ENCODE data around the gene MYO5B. TPM values are rescaled to one million over a fixed set of nuclear protein-coding genes. Genes with fewer than 3 reads are reported as not detected.

Gene MYO5B
- total RNA-seq, 1 experiment from 2014 or later = 32.1 TPM

DNA sequence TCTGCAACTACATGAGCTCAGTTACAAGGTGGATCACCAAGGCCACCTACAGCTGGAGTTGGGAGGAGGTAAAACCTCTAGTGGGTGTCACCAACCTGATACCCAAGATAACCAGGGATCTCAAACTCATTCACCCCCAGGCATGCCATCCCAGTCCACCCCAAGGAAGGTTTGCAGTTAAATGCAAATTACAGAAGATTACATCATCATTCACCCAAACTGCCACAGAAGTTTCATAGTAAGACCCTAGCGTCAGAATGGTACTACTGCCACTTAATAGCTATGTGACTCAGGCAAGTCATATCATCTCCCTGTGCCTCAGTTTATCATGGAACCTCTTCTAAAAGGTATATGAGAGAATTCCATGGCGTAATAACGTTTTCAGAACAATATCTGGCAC is 111.2 kb downstream of the MYO5B start (continued):
- TF ChIP-seq, protein P1, sequence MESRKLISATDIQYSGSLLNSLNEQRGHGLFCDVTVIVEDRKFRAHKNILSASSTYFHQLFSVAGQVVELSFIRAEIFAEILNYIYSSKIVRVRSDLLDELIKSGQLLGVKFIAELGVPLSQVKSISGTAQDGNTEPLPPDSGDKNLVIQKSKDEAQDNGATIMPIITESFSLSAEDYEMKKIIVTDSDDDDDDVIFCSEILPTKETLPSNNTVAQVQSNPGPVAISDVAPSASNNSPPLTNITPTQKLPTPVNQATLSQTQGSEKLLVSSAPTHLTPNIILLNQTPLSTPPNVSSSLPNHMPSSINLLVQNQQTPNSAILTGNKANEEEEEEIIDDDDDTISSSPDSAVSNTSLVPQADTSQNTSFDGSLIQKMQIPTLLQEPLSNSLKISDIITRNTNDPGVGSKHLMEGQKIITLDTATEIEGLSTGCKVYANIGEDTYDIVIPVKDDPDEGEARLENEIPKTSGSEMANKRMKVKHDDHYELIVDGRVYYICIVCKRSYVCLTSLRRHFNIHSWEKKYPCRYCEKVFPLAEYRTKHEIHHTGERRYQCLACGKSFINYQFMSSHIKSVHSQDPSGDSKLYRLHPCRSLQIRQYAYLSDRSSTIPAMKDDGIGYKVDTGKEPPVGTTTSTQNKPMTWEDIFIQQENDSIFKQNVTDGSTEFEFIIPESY (IDR thresholded peaks at IDR 0.05; ENCODE audit: extremely low read depth, insufficient replicate concordance, low read length) = no peak
- TF ChIP-seq JUND (IDR thresholded peaks at IDR 0.05) = no peak
- no peak for TF ChIP-seq SP1 (IDR thresholded peaks at IDR 0.05; ENCODE audit: low read depth)
- no peak for TF ChIP-seq ZFX (IDR thresholded peaks at IDR 0.05)

DNA sequence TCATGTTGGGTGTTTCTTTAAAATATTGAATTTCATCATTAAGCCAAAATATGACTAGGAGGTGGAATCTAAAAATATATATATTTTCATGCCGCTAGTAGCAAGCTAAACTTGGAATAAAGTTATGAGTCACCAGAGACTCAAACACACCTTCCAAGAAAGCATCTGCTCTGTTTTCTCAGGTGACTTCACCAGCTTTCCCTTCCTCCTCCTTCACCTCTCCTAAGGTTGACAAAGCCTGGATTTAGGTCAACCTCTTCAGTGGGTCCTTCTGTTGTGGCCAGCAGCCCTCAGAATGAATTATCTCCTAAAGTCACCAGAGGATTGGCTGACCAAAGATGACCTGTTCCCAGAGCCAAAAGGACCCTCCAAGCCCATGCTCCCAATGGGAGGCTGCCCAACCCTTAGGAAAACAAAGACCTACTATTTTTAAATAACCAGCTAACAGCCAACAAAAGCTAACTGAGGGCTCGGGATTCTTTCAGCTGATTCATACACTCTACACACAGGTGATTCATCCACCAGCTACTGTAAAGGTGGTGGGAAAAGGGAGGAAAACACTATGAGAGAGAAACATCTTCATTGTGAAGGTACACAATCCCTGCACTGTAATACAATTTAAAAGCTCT is 113.9 kb downstream of the MYO5B start:
- BruUV-seq (replicated peaks) = no TSS peak
- POLR2A ChIA-PET = interaction anchor here (0.5 kb wide), 1 partner anchor 102 kb away, joined by 3 read pairs; no protein-coding TSS in a partner anchor
- peak overlapping the region; percentile 27; the same call in 1 of the 2 replicates for H3K27ac ChIP-seq (ENCODE audit: low read depth, low read length)
- H2AFZ ChIP-seq (ENCODE audit: low read depth, low read length, poor library complexity, severe bottlenecking) = no peak overlapping the region
- H3K4me3 ChIP-seq (replicated peaks in 1 of 2; ENCODE audit: low read depth in 1 of 2, low read length in 2 of 2) = peak overlapping the region; percentile 8 to 35; a peak in 3 of 4 replicates
- H3K4me2 ChIP-seq (ENCODE audit: low read length) = peak overlapping the region; percentile 76
- intact Hi-C loops (cut with micrococcal nuclease) = no loop called here
- 0 out of 2 replicates have a peak overlapping the region, but pooled peaks have one; percentile 13 for H3K9ac ChIP-seq (ENCODE audit: low read length)
- H4K20me1 ChIP-seq (ENCODE audit: insufficient read depth) = no peaks in the 10 kb centered on the region
- peaks cover 22 to 42% of the 10 kb centered on the region in 2 experiments for H3K4me1 ChIP-seq (ENCODE audit: control insufficient read depth in 1 of 2, insufficient read depth in 2 of 2, low read length in 2 of 2)
- RAD21 ChIA-PET (ENCODE audit: low non-redundant PET in 1 of 2, low total read pairs in 2 of 2, uncharacterized antibody in 2 of 2, unreplicated experiment in 2 of 2) = interaction anchor here in 1 of 2 experiments (1.3 kb wide), 1 partner anchor 123 kb away, joined by 3 read pairs; no protein-coding TSS in a partner anchor
- no peaks in the 10 kb centered on the region for H3K27me3 ChIP-seq (ENCODE audit: insufficient read depth, low read length)
- DNase-seq (ENCODE audit: low read depth, low spot score) = peak; percentile 78
- no peaks in the 10 kb centered on the region for H3K9me2 ChIP-seq (ENCODE audit: insufficient read depth)
- ATAC-seq = peak; percentile 93
- no peaks in the 10 kb centered on the region for H3K36me3 ChIP-seq (ENCODE audit: control insufficient read depth in 1 of 2, insufficient read depth in 2 of 2, low read length in 2 of 2)
- CTCF ChIA-PET = interaction anchor here (0.9 to 1.3 kb wide), 2 partner anchors 114 to 123 kb away, joined by 4 to 5 read pairs; partner anchors contain the start of gene MYO5B
- H3K9me3 ChIP-seq (ENCODE audit: control insufficient read depth in 1 of 2, insufficient read depth in 1 of 2, low read depth in 1 of 2, low read length in 2 of 2) = no peaks in the 10 kb centered on the region
- H3K79me2 ChIP-seq (ENCODE audit: insufficient read depth, low read length) = no peaks in the 10 kb centered on the region
- TF ChIP-seq RAD21 (IDR thresholded peaks at IDR 0.05; ENCODE audit: low read depth) (0 out of 2 replicates have a peak, but pooled peaks have one; percentile 17), POLR2AphosphoS5 (IDR thresholded peaks at IDR 0.05; ENCODE audit: low read depth, low read length) (0 out of 2 replicates have a peak, but pooled peaks have one; percentile 22), FOSL1 (IDR thresholded peaks at IDR 0.05; ENCODE audit: low read depth) (peak; percentile 87), SIN3A (IDR thresholded peaks at IDR 0.05; ENCODE audit: low read depth) (0 out of 2 replicates have a peak, but pooled peaks have one; percentile 35), ZFX (IDR thresholded peaks at IDR 0.05) (no peak), REST (IDR thresholded peaks at IDR 0.05; ENCODE audit: low read depth) (no peak), CBX3 (IDR thresholded peaks at IDR 0.05; ENCODE audit: low read depth) (no peak; the same call in none of the 2 replicates), JUND (IDR thresholded peaks at IDR 0.05) (peak; percentile 84), ATF3 (IDR thresholded peaks at IDR 0.05) (no peak), YY1 (IDR thresholded peaks at IDR 0.05; ENCODE audit: extremely low read depth, insufficient replicate concordance, low read depth, low read length) (no peak), SP1 (IDR thresholded peaks at IDR 0.05; ENCODE audit: low read depth) (peak; percentile 72), CEBPB (IDR thresholded peaks at IDR 0.05; ENCODE audit: low read depth) (no peak), SRF (IDR thresholded peaks at IDR 0.05; ENCODE audit: low read depth) (peak; percentile 36; the same call in 1 of the 2 replicates), ELF1 (IDR thresholded peaks at IDR 0.05; ENCODE audit: borderline replicate concordance, low read depth) (no peak)
- TF ChIP-seq, protein P2, sequence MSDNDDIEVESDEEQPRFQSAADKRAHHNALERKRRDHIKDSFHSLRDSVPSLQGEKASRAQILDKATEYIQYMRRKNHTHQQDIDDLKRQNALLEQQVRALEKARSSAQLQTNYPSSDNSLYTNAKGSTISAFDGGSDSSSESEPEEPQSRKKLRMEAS (IDR thresholded peaks at IDR 0.05) = peak; percentile 38; the same call in 1 of the 2 replicates
